ENCODE measurements around the gene LRP10.
A peak's percentile ranks its signal among the peaks of the same experiment; 100 is the strongest.
"Not testable (repeated sequence)": the region's sequence is repeated elsewhere in the genome, so short reads cannot be mapped to it uniquely, and the experiment has no call there.

LRP10 gene

GRCh38 chr14:22871224-22872032, at the start of gene LRP10:
LRP10 (plus strand) TSS chr14:22871740; CDS start chr14:22872304, 564 bp downstream.
- DNase-seq: peak; percentile 96

GRCh38 chr14:22822016-22822570, 49.4 kb upstream of the LRP10 start:
- DNase-seq: no peak

GRCh38 chr14:22822571-22823098, 48.9 kb upstream of the LRP10 start:
- peak; percentile 94 for DNase-seq

GRCh38 chr14:22824711-22825359, 46.7 kb upstream of the LRP10 start:
- DNase-seq: peak; percentile 73

GRCh38 chr14:22829076-22829660, 42.4 kb upstream of the LRP10 start:
- DNase-seq: not testable (repeated sequence)

GRCh38 chr14:22829661-22830442, 41.7 kb upstream of the LRP10 start, which contains the start of gene MRPL52:
MRPL52 (plus strand) TSS chr14:22829887; CDS start chr14:22829913, 26 bp downstream.
- DNase-seq: peak; percentile 95

GRCh38 chr14:22830443-22831010, 41.0 kb upstream of the LRP10 start:
- DNase-seq: no peak

GRCh38 chr14:22835505-22835904, 36.0 kb upstream of the LRP10 start:
- no peak for DNase-seq

GRCh38 chr14:22836301-22837113, 35.0 kb upstream of the LRP10 start, which contains the start of gene MMP14:
MMP14 (plus strand) TSS chr14:22836585; CDS start chr14:22836818, 233 bp downstream.
- peak; percentile 94 for DNase-seq

- peak; percentile 81 for DNase-seq
These were observed 34.3 kb upstream of the LRP10 start for GRCh38 chr14:22837114-22837749.

- peak; percentile 60 for DNase-seq
These were observed 33.6 kb upstream of the LRP10 start for GRCh38 chr14:22837750-22838538.

GRCh38 chr14:22838631-22839041, 32.9 kb upstream of the LRP10 start:
- peak; percentile 77 for DNase-seq

GRCh38 chr14:22839159-22839779, 32.3 kb upstream of the LRP10 start:
- no peak for DNase-seq

GRCh38 chr14:22841311-22841710, 30.2 kb upstream of the LRP10 start:
- DNase-seq: no peak

GRCh38 chr14:22841769-22842168, 29.8 kb upstream of the LRP10 start:
- DNase-seq: no peak

- DNase-seq: no peak
These were observed 29.1 kb upstream of the LRP10 start for GRCh38 chr14:22842211-22843122.

- no peak for DNase-seq
These were observed 28.2 kb upstream of the LRP10 start for GRCh38 chr14:22843123-22843925.
